NCI-H146 treated with DMSO at 0.1 percent for 48 hours (cell line): Measurements from ENCODE around the gene CLDN4.

Source experiments
- DNase-seq: peaks from one replicate; lab custom pipeline; 2025; ENCODE audit not compliant: unreplicated experiment; lab: John Stamatoyannopoulos, UW

The CLDN4 gene

GRCh38 chr7:73871163-73872011, 40.6 kb downstream of the CLDN4 start:
- no peak for DNase-seq

- DNase-seq: no peak
These were observed 41.5 kb downstream of the CLDN4 start for GRCh38 chr7:73872056-73872908.

GRCh38 chr7:73876361-73876760, 45.6 kb downstream of the CLDN4 start:
- DNase-seq: no peak

- no peak for DNase-seq
These were observed 46.2 kb downstream of the CLDN4 start for GRCh38 chr7:73876973-73877372.

- DNase-seq: no peak
These were observed 49.3 kb downstream of the CLDN4 start for GRCh38 chr7:73879977-73880681.

GRCh38 chr7:73880755-73881328, 50.0 kb downstream of the CLDN4 start:
- no peak for DNase-seq

GRCh38 chr7:73881352-73882046, 50.7 kb downstream of the CLDN4 start:
- no peak for DNase-seq

GRCh38 chr7:73882047-73882402, 51.2 kb downstream of the CLDN4 start:
- no peak for DNase-seq
